ENCODE measurements around the gene ALOXE3.

The ALOXE3 gene

GRCh38 chr17:8117980-8118768 lies at the start of gene ALOXE3:
Gene ALOXE3, minus strand, starts transcription at chr17:8118514. Its CDS starts 524 bp downstream, at chr17:8117990.
- H3K4me3 ChIP-seq (ENCODE audit: low read depth, low read length), result peak within 1 kb of the TSS; percentile 62
- no peak for TF ChIP-seq CTCF (IDR thresholded peaks at IDR 0.05; ENCODE audit: low read depth, low read length)

GRCh38 chr17:8167526-8167925 lies 49.2 kb upstream of the ALOXE3 start:
- H3K4me3 ChIP-seq (ENCODE audit: low read depth, low read length), result no peak overlapping the region
- TF ChIP-seq CTCF (IDR thresholded peaks at IDR 0.05; ENCODE audit: low read depth, low read length), result no peak

GRCh38 chr17:8166731-8167130 lies 48.4 kb upstream of the ALOXE3 start:
- TF ChIP-seq CTCF (IDR thresholded peaks at IDR 0.05; ENCODE audit: low read depth, low read length), result no peak
- H3K4me3 ChIP-seq (ENCODE audit: low read depth, low read length), result no peak overlapping the region

- H3K4me3 ChIP-seq (ENCODE audit: low read depth, low read length), result no peak overlapping the region
- TF ChIP-seq CTCF (IDR thresholded peaks at IDR 0.05; ENCODE audit: low read depth, low read length), result no peak
These were observed 46.5 kb upstream of the ALOXE3 start for GRCh38 chr17:8164815-8165131.

GRCh38 chr17:8163978-8164814 lies 45.9 kb upstream of the ALOXE3 start:
- no peak for TF ChIP-seq CTCF (IDR thresholded peaks at IDR 0.05; ENCODE audit: low read depth, low read length)
- no peak overlapping the region for H3K4me3 ChIP-seq (ENCODE audit: low read depth, low read length)

GRCh38 chr17:8162997-8163977 lies 45.0 kb upstream of the ALOXE3 start:
- H3K4me3 ChIP-seq (ENCODE audit: low read depth, low read length), result peak overlapping the region; percentile 75
- TF ChIP-seq CTCF (IDR thresholded peaks at IDR 0.05; ENCODE audit: low read depth, low read length), result no peak
